HG03045 (cell line): ENCODE measurements around the gene EFCAB6.

Experiments
- ATAC-seq: cut with Tn5 transposase; IDR thresholded peaks from one replicate; pipeline ENCODE4 v1.9.1; 2021; ENCODE audit warnings: mild to moderate bottlenecking, moderate library complexity; ENCODE audit not compliant: unreplicated experiment

The EFCAB6 gene

GRCh38 chr22:43652845-43653244 lies 159.3 kb downstream of the EFCAB6 start:
- no peak for ATAC-seq

- no peak for ATAC-seq
Observed at GRCh38 chr22:43643387-43643786, 168.7 kb downstream of the EFCAB6 start.

- ATAC-seq: no peak
Observed at GRCh38 chr22:43642319-43643206, 169.5 kb downstream of the EFCAB6 start.

- ATAC-seq: no peak
Observed at GRCh38 chr22:43639228-43639948, 172.7 kb downstream of the EFCAB6 start.

GRCh38 chr22:43637275-43638260 lies 174.5 kb downstream of the EFCAB6 start:
- no peak for ATAC-seq

- ATAC-seq: no peak
Observed at GRCh38 chr22:43636086-43636485, 176.0 kb downstream of the EFCAB6 start.

- ATAC-seq: no peak
Observed at GRCh38 chr22:43635101-43635500, 177.0 kb downstream of the EFCAB6 start.

- no peak for ATAC-seq
Observed at GRCh38 chr22:43634316-43634715, 177.8 kb downstream of the EFCAB6 start.

- ATAC-seq: no peak
Observed at GRCh38 chr22:43633631-43634285, 178.3 kb downstream of the EFCAB6 start.

- no peak for ATAC-seq
Observed at GRCh38 chr22:43631846-43632245, 180.3 kb downstream of the EFCAB6 start.

GRCh38 chr22:43631201-43631600 lies 180.9 kb downstream of the EFCAB6 start:
- no peak for ATAC-seq

GRCh38 chr22:43630451-43630850 lies 181.7 kb downstream of the EFCAB6 start:
- ATAC-seq: no peak

- ATAC-seq: no peak
Observed at GRCh38 chr22:43628250-43628649, 183.9 kb downstream of the EFCAB6 start.

- no peak for ATAC-seq
Observed at GRCh38 chr22:43627485-43628213, 184.5 kb downstream of the EFCAB6 start.

GRCh38 chr22:43625242-43625641 lies 186.9 kb downstream of the EFCAB6 start:
- no peak for ATAC-seq

- no peak for ATAC-seq
Observed at GRCh38 chr22:43624144-43624998, 187.7 kb downstream of the EFCAB6 start.

GRCh38 chr22:43622886-43623285 lies 189.2 kb downstream of the EFCAB6 start:
- ATAC-seq: no peak

GRCh38 chr22:43620197-43620596 lies 191.9 kb downstream of the EFCAB6 start:
- ATAC-seq: no peak

- no peak for ATAC-seq
Observed at GRCh38 chr22:43618517-43618916, 193.6 kb downstream of the EFCAB6 start.
